Esophagus (tissue), 2 donors: ENCODE measurements around the gene TMEM138. TPM values are rescaled to one million over a fixed set of nuclear protein-coding genes. Genes with fewer than 3 reads are reported as not detected.

ENCODE experiments used
- H3K27ac ChIP-seq, 2 donors: one replicate each; pipeline ENCODE4 v1.5.1; 2013; ENCODE audit warnings: low read depth in 2 of 2, mild to moderate bottlenecking in 2 of 2, inconsistent platforms in 1 of 2, low read length in 1 of 2, moderate library complexity in 1 of 2
- H3K27me3 ChIP-seq, 2 donors: one replicate each; pipeline ENCODE4 v1.6.1; 2013; ENCODE audit warnings: low read length in 2 of 2, control low read depth in 1 of 2, mild to moderate bottlenecking in 1 of 2; ENCODE audit not compliant: insufficient read depth in 2 of 2, control insufficient read depth in 1 of 2
- H3K36me3 ChIP-seq, 2 donors: one replicate each; pipeline ENCODE4 v1.6.1; 2013; ENCODE audit warnings: low read length in 1 of 2; ENCODE audit not compliant: control insufficient read depth in 2 of 2, insufficient read depth in 2 of 2
- H3K4me1 ChIP-seq, 2 donors: one replicate each; pipeline ENCODE4 v1.6.1; 2013; ENCODE audit warnings: low read length in 1 of 2; ENCODE audit not compliant: control insufficient read depth in 2 of 2, insufficient read depth in 2 of 2
- H3K4me3 ChIP-seq, 2 donors: one replicate each; pipeline ENCODE4 v1.5.1; 2013; ENCODE audit warnings: low read length in 2 of 2, mild to moderate bottlenecking in 2 of 2, low read depth in 1 of 2, moderate library complexity in 1 of 2
- H3K9me3 ChIP-seq, 2 donors: one replicate each; pipeline ENCODE4 v1.6.1; 2013; ENCODE audit warnings: mild to moderate bottlenecking in 2 of 2, low read depth in 1 of 2, low read length in 1 of 2, moderate library complexity in 1 of 2; ENCODE audit not compliant: control insufficient read depth in 2 of 2, insufficient read depth in 1 of 2
- WGBS, 2 donors: extraction: QIAGEN DNeasy Blood & Tissue Kit; methylation state at CpG; one replicate each; pipeline ENCODE4 v1.1.7; 2013; 5-methylcytosine and 5-hydroxymethylcytosine counted together
- polyA plus RNA-seq, 2 donors: library from polyadenylated mRNA; stranded (reverse); fragments of 200-250 nt; gene quantifications; one replicate each; pipeline ENCODE4 v1.2.3, GENCODE V29; 2013
- donor health status: healthy with polysubstance abuse.
- donor health status: Bipolar disorder and iron deficiency.

The TMEM138 gene
- polyA plus RNA-seq, 2 donors = 24.4 to 32.9 TPM

DNA sequence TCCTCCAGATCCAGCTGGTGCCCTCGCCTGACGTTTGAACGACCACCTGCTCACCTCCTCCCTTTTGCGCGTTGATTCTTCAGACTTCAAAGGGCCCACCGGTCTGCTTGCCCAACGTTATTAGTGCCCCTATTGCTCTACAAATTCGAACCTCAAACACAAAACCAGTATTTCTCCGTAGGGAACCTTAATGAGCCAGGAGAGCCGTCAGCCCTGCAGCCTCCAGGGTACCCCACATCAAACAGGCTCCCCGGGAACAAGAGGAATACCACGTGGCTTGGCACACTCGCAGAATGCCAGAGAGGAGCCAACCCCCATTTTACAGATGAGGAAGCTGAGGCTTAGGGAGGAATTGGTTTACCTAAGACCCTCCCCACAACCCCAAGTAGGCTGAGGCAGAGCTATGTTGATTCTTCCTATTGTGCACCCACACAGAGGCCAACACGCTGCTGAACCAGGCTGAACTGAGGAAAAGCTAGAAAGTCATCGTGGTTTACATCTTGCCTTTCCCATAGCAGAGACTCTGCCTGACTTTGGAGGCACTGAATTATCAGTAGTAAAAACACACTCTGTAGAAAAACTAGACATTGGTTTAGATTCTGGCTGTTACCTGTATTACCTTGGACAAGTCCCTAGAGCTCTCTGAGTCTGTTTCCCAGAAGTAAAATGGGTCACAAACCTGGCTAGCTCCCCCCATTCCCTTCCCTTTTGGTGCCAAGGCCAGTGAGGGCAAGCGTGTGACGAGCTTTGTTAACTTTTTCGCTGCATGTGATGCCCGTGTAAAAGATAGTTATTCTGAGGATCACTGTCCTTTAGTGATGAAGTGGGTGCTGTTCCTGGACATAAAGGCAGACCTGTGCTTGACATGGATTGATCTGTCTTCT is 28.4 kb upstream of the TMEM138 start:
- peaks cover 3 to 9% of the 10 kb centered on the region in 2 donors for H3K4me1 ChIP-seq
- peak overlapping the region; percentile 89 to 95 for H3K27ac ChIP-seq
- peak overlapping the region; percentile 77 to 92 for H3K4me3 ChIP-seq
- peaks cover 0 to 11% of the 10 kb centered on the region in 2 donors for H3K36me3 ChIP-seq
- H3K27me3 ChIP-seq = no peaks in the 10 kb centered on the region
- 26 to 27% methylated on average over 19 of the region's 19 CpGs for WGBS, 2 donors
- H3K9me3 ChIP-seq = no peaks in the 10 kb centered on the region

DNA sequence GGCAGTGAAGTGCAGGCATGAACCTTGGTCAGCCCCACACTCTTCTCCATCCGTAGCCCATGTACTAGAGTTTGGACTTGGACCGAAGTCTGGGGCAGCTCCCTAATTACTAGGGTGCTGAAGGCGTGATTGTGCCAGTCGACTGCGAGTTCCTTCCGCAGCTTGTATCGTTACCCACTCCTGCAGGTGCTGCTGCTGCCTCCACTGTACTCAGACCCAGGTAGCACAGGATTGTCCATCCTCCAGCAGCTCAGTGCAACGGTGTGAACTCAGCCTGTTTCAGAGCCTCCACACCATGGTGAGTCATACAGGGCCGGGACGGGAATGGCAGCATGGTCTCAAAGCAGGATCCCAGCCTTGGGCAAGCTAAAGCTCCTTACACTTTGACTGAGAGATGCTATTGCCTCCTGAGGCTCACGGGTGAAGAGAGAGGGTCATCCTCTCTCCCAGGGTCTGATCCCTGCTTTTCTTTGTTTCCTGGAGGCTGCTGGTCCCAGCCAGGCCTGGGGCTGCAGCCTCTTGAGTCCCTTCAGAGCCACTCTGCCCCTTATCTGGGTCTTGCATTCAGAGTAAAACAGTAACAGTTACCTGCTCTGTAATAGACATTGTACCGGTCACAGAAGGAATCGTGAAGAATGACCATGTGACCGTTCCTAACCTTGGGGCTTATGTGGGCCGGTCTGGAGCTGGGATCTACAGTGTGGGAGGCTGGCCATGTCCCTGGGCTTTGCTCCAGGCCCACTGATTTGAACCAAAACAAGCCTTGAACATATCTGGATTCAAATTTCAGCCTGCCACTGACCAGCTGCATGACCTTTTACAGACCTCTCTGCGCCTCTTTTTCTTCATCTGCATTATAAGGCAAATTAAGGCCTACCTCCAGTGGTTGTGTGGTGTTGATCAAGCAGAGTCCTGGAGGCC is 27.5 kb upstream of the TMEM138 start:
- peaks cover 3 to 9% of the 10 kb centered on the region in 2 donors for H3K4me1 ChIP-seq
- H3K27ac ChIP-seq = peak overlapping the region in 1 of 2 donors; percentile 17

DNA sequence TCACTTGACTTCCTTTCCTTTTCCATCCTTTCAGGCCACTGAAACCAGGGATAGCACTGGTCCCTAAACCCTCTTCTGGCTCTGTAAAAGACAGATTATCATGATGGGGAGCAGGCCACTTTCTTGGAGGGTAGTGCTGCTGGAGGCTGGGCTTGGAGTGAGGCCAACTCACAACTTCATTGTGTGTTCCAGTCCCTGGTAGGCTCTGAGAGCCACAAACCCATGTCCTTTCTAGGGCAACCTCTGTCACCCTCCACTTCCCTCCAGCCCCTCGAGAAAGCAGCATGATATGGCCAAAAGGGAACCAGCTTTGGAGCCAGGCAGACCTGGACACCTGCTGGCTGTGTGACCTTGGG is 26.8 kb upstream of the TMEM138 start:
- H3K4me3 ChIP-seq = no peak overlapping the region
- H3K9me3 ChIP-seq = no peaks in the 10 kb centered on the region
- H3K4me1 ChIP-seq = peaks cover 3 to 9% of the 10 kb centered on the region in 2 donors
- H3K27me3 ChIP-seq = no peaks in the 10 kb centered on the region
- peaks cover 0 to 8% of the 10 kb centered on the region in 2 donors for H3K36me3 ChIP-seq
- peak overlapping the region in 1 of 2 donors; percentile 18 for H3K27ac ChIP-seq
- 63 to 80% methylated on average over 1 of the region's 1 CpG for WGBS, 2 donors

More for the DNA sequence above, 27.5 kb upstream of the TMEM138 start:
- WGBS, 2 donors = 66 to 80% methylated on average over 16 of the region's 16 CpGs
- H3K9me3 ChIP-seq = no peaks in the 10 kb centered on the region
- H3K36me3 ChIP-seq = peaks cover 0 to 10% of the 10 kb centered on the region in 2 donors
- no peak overlapping the region for H3K4me3 ChIP-seq
- H3K27me3 ChIP-seq = no peaks in the 10 kb centered on the region

DNA sequence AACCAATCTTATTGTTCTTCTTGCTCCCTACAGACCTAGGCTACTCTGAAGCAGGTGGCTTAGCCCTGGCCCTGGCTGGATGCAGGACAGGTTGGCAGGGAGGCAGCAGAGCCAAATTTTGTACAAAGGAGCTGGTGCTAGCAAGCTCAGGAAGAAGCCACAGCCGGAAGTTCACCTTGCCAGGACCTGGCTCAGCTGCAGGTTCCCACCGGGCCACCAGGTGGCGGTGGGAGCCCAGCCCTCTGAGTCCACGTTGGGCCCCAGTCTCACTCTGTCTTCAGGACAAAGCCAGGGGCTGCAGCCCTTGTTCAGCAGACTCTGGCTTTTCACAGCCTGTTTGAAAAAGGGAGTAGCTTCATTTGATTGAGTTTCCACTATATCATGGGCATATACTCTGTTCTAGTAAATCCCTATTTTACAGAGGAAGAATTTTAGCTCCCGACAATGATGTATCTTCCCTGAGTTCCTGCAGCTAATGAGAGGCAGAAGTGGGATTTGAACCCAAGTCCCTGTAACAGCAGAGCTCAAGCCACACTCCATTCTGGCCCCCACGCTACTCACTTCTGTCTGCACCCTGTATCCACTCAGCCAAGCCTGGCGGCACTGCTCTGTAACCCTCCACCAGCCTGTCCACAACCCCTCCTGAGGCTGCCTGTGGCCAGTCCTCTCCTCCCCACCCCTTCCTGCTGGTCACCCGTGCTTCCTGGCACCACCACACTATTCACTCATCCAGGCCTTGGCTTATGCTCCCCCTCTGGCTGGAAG is 25.8 kb upstream of the TMEM138 start:
- peak overlapping the region; percentile 72 to 87 for H3K27ac ChIP-seq
- no peaks in the 10 kb centered on the region for H3K27me3 ChIP-seq
- H3K4me1 ChIP-seq = peaks cover 3 to 7% of the 10 kb centered on the region in 2 donors
- no peak overlapping the region for H3K4me3 ChIP-seq
- H3K9me3 ChIP-seq = no peaks in the 10 kb centered on the region
- H3K36me3 ChIP-seq = peaks cover 0 to 8% of the 10 kb centered on the region in 2 donors
- 28 to 32% methylated on average over 8 of the region's 8 CpGs for WGBS, 2 donors

DNA sequence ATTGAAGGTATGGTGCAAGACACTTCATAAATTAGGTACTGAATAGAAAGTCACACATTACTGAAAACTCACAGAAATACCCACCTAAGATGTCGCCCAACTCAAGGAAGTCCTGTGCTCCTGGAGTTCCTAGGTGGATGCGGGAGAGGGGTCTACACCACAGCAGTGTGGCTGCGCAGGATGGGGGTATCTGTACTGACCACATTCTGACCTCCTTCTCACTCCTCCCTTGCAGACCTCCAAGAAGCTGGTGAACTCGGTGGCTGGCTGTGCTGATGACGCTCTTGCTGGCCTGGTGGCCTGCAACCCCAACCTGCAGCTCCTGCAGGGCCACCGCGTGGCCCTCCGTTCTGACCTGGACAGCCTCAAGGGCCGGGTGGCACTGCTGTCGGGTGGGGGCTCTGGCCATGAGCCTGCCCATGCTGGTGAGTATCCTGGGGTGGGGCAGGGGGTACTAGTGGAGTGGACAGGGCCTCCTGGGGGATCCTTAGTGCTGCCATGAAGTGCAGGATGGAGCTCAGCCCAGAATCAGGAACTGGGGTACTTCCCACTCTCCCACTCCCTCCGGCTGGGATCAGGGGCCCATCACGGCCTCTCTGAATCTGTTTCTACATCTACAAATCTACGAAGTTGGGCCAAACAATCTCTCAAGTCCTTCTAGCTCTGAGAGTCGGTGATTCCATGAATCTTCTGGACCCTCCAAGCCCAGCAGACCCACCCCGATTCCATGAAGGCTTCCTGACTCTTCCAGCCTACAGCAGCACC is 24.3 kb upstream of the TMEM138 start:
- H3K4me1 ChIP-seq = peaks cover 3 to 7% of the 10 kb centered on the region in 2 donors
- no peak overlapping the region for H3K27ac ChIP-seq
- 90 to 94% methylated on average over 15 of the region's 15 CpGs for whole genome bisulfite sequencing, 2 donors
- no peak overlapping the region for H3K4me3 ChIP-seq
- H3K36me3 ChIP-seq = peaks cover 0 to 8% of the 10 kb centered on the region in 2 donors
- H3K9me3 ChIP-seq = no peaks in the 10 kb centered on the region
- no peaks in the 10 kb centered on the region for H3K27me3 ChIP-seq

DNA sequence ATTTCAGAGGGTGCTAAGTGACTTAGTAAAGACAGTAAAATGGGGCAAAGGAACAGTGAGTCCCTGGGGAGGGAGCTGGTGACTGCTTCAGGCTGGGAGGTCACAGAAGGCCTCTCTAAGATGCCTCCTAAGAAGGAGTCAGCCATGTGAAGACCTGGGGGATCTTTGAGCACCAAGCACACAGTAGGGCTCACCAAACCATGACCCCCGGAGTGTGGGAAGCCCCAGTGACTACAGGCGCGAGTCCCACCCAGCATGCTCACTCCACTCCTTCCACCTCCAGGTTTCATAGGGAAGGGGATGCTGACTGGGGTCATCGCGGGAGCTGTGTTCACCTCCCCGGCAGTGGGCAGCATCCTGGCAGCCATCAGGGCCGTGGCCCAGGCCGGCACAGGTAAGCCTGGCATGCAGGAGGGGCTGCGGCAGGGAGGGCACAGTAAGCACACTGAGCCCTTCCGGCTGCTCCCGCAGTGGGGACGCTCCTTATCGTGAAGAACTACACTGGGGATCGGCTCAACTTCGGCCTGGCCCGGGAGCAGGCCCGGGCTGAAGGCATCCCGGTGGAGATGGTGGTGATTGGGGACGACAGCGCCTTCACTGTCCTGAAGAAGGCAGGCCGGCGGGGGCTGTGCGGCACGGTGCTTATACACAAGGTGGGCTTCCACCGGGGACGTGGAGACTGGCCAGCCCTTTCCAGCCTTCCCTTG is 23.2 kb upstream of the TMEM138 start:
- H3K36me3 ChIP-seq = peaks cover 0 to 12% of the 10 kb centered on the region in 2 donors
- 91 to 96% methylated on average over 25 to 26 of the region's 26 CpGs for WGBS, 2 donors
- no peaks in the 10 kb centered on the region for H3K27me3 ChIP-seq
- H3K9me3 ChIP-seq = no peaks in the 10 kb centered on the region
- no peak overlapping the region for H3K4me3 ChIP-seq
- peaks cover 3 to 4% of the 10 kb centered on the region in 2 donors for H3K4me1 ChIP-seq
- H3K27ac ChIP-seq = no peak overlapping the region

DNA sequence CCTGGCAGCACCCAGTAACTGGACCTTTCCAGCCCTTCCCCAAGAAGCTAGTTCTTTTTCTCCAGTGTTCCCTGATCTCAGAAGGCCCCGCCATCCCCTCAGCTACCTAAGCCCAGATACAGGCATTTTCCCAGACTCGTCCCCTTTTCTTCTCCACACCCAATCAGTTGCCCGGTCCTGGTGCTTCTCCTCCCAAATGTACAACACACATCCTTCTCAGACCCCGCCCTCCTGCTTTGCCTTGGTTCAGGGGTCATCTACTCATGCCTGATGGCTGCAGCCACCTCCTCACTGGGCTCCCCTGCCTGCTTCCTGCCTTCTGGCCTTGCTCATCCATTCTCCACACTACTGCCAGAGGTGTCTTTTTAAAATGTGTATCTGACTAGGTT is 22.7 kb upstream of the TMEM138 start:
- 82 to 91% methylated on average over 4 of the region's 4 CpGs for WGBS, 2 donors
- Histone ChIP-seq H3K9me3 (no peaks in the 10 kb centered on the region), H3K4me3 (no peak overlapping the region), H3K27ac (no peak overlapping the region), H3K4me1 (peaks cover under 1 to 2% of the 10 kb centered on the region in 2 donors), H3K27me3 (no peaks in the 10 kb centered on the region), H3K36me3 (peaks cover 0 to 13% of the 10 kb centered on the region in 2 donors)

DNA sequence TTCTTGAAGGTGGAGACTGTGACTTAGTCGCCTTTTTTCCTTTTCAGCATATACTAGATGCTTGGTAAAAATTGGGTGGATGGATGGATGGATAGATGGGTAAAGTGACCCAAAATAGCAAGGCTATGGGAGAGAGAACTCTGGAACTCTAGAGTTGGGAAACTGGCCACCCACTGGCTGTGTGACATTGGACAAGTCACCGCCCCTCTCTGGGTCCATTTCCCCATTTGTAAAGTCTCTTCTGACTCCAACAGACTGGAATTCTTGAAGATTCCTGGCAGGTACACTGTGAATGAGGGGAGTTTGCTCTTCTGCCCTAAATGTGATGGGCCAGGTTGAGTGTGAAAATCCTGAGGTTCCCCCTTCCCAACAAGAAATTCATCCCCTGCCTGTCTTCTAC is 21.2 kb upstream of the TMEM138 start:
- peaks cover 0 to 13% of the 10 kb centered on the region in 2 donors for H3K36me3 ChIP-seq
- peaks cover 5 to 12% of the 10 kb centered on the region in 2 donors for H3K4me1 ChIP-seq
- WGBS, 2 donors = 96 to 97% methylated on average over 2 of the region's 2 CpGs
- H3K4me3 ChIP-seq = no peak overlapping the region
- H3K9me3 ChIP-seq = no peaks in the 10 kb centered on the region
- no peak overlapping the region for H3K27ac ChIP-seq
- H3K27me3 ChIP-seq = no peaks in the 10 kb centered on the region
